Uterus (tissue), 4 donors: ENCODE data around the gene DUSP7. TPM values are rescaled to one million over a fixed set of nuclear protein-coding genes. Genes with fewer than 3 reads are reported as not detected.
A peak's percentile ranks its signal among the peaks of the same experiment; 100 is the strongest.

Experiments
- DNase-seq, 2 donors: peaks; one replicate each; pipeline ENCODE4 v3.0.0-alpha.2; 2019 to 2020
- H3K27ac ChIP-seq, 2 donors: fragments of 200-600 bp; sonication (generic); 1 replicate in 1 of 2; 2 replicates in 1 of 2; pipeline ENCODE4 v1.5.1; 2016 to 2018
- H3K27me3 ChIP-seq, 2 donors: fragments of 200-600 bp; sonication (generic); one replicate each; pipeline ENCODE4 v1.5.1; 2018 to 2019; ENCODE audit warnings: control low read depth in 1 of 2
- H3K36me3 ChIP-seq, 2 donors: fragments of 200-600 bp; sonication (generic); one replicate each; pipeline ENCODE4 v1.5.1; 2019; ENCODE audit warnings: control low read depth in 1 of 2
- H3K4me1 ChIP-seq, 2 donors: fragments of 200-600 bp; sonication (generic); one replicate each; pipeline ENCODE4 v1.5.1; 2018 to 2019; ENCODE audit warnings: control low read depth in 1 of 2
- H3K4me3 ChIP-seq, 2 donors: fragments of 200-600 bp; sonication (generic); 1 replicate in 1 of 2; 2 replicates in 1 of 2; pipeline ENCODE4 v1.5.1; 2018 to 2019; ENCODE audit warnings: mild to moderate bottlenecking in 1 of 2
- H3K9me3 ChIP-seq, 2 donors: fragments of 200-600 bp; sonication (generic); one replicate each; pipeline ENCODE4 v1.5.1; 2019; ENCODE audit warnings: control low read depth in 1 of 2
- CTCF ChIP-seq, 4 experiments: fragments of 200-600 bp in 2 of 4; fragments of 450-650 bp in 2 of 4; sonication (generic) in 2 of 4; IDR thresholded peaks; one replicate each; pipeline ENCODE4 v1.5.1; 2016 to 2019; ENCODE audit warnings: antibody characterized with exemption in 4 of 4, mild to moderate bottlenecking in 2 of 4, moderate library complexity in 1 of 4
- POLR2A ChIP-seq, 2 donors: fragments of 450-650 bp; IDR thresholded peaks; one replicate each; pipeline ENCODE4 v1.6.1; 2016; ENCODE audit warnings: antibody characterized with exemption in 2 of 2, mild to moderate bottlenecking in 1 of 2, moderate library complexity in 1 of 2
- intact Hi-C: fragments of 100-400 bp; cut with DNase I; formaldehyde crosslinking; loops from one replicate; pipeline ENCODE4 v1.15.1; 2023; ENCODE audit warnings: low total_unique reads
- total RNA-seq, 4 donors: library from RNA; depleted of rRNA in 3 of 4; stranded (reverse); fragments of >200 nt in 3 of 4; gene quantifications; one replicate each; pipeline versions ENCODE4 v1.1.0 to v1.2.4, GENCODE V29; 2014 to 2023
- donor health status: DM: yes; HTN: yes; CAD: no.

Gene DUSP7
- total RNA-seq, 4 donors from 2014 or later, result 5.6 to 39.1 (median 12.3) TPM

GRCh38 chr3:52070724-52071621 lies 14.6 kb upstream of the DUSP7 start:
- Histone ChIP-seq H3K4me3 (no peak overlapping the region), H3K36me3 (no peaks in the 10 kb centered on the region), H3K27me3 (no peaks in the 10 kb centered on the region), H3K27ac (peak overlapping the region; percentile 59 to 74), H3K4me1 (no peaks in the 10 kb centered on the region), H3K9me3 (no peaks in the 10 kb centered on the region)
- DNase-seq, result peak; percentile 52 to 69
- intact Hi-C loops, result no loop called here
- TF ChIP-seq CTCF (IDR thresholded peaks at IDR 0.05), result peak in 1 of 4 experiments; percentile 5
- peak in 1 of 2 donors; percentile 47 for TF ChIP-seq POLR2A (IDR thresholded peaks at IDR 0.05)

GRCh38 chr3:52069855-52070254 lies 13.5 kb upstream of the DUSP7 start:
- DNase-seq, result no peak
- H3K27ac ChIP-seq, result peak overlapping the region; percentile 59 to 74
- TF ChIP-seq CTCF (IDR thresholded peaks at IDR 0.05) (no peak), POLR2A (IDR thresholded peaks at IDR 0.05) (no peak)
- H3K36me3 ChIP-seq, result no peaks in the 10 kb centered on the region
- H3K4me3 ChIP-seq, result no peak overlapping the region
- no peaks in the 10 kb centered on the region for H3K4me1 ChIP-seq
- intact Hi-C loops, result no loop called here
- H3K27me3 ChIP-seq, result no peaks in the 10 kb centered on the region
- no peaks in the 10 kb centered on the region for H3K9me3 ChIP-seq

GRCh38 chr3:52069135-52069534 lies 12.8 kb upstream of the DUSP7 start:
- intact Hi-C loops, result no loop called here
- Histone ChIP-seq H3K27me3 (no peaks in the 10 kb centered on the region), H3K9me3 (no peaks in the 10 kb centered on the region), H3K4me1 (no peaks in the 10 kb centered on the region), H3K36me3 (no peaks in the 10 kb centered on the region), H3K4me3 (no peak overlapping the region), H3K27ac (peak overlapping the region; percentile 69 to 74)
- TF ChIP-seq CTCF (IDR thresholded peaks at IDR 0.05) (no peak), POLR2A (IDR thresholded peaks at IDR 0.05) (no peak)
- DNase-seq, result no peak

- Histone ChIP-seq H3K9me3 (no peaks in the 10 kb centered on the region), H3K4me1 (no peaks in the 10 kb centered on the region), H3K27me3 (no peaks in the 10 kb centered on the region), H3K4me3 (no peak overlapping the region), H3K36me3 (no peaks in the 10 kb centered on the region), H3K27ac (peak overlapping the region; percentile 69 to 74)
- DNase-seq, result no peak
- TF ChIP-seq CTCF (IDR thresholded peaks at IDR 0.05) (no peak), POLR2A (IDR thresholded peaks at IDR 0.05) (no peak)
- intact Hi-C loops, result no loop called here
These were observed 12.4 kb upstream of the DUSP7 start for GRCh38 chr3:52068730-52069129.

- Histone ChIP-seq H3K27ac (peak overlapping the region; percentile 69 to 74), H3K27me3 (no peaks in the 10 kb centered on the region), H3K4me3 (no peak overlapping the region), H3K36me3 (no peaks in the 10 kb centered on the region), H3K4me1 (no peaks in the 10 kb centered on the region), H3K9me3 (no peaks in the 10 kb centered on the region)
- DNase-seq, result peak in 1 of 2 donors; percentile 58
- no peak for TF ChIP-seq POLR2A (IDR thresholded peaks at IDR 0.05)
- no peak for TF ChIP-seq CTCF (IDR thresholded peaks at IDR 0.05)
- intact Hi-C loops, result no loop called here
These were observed 11.7 kb upstream of the DUSP7 start for GRCh38 chr3:52068055-52068571.
